ENCODE data around the gene STX1A.

The STX1A gene

DNA sequence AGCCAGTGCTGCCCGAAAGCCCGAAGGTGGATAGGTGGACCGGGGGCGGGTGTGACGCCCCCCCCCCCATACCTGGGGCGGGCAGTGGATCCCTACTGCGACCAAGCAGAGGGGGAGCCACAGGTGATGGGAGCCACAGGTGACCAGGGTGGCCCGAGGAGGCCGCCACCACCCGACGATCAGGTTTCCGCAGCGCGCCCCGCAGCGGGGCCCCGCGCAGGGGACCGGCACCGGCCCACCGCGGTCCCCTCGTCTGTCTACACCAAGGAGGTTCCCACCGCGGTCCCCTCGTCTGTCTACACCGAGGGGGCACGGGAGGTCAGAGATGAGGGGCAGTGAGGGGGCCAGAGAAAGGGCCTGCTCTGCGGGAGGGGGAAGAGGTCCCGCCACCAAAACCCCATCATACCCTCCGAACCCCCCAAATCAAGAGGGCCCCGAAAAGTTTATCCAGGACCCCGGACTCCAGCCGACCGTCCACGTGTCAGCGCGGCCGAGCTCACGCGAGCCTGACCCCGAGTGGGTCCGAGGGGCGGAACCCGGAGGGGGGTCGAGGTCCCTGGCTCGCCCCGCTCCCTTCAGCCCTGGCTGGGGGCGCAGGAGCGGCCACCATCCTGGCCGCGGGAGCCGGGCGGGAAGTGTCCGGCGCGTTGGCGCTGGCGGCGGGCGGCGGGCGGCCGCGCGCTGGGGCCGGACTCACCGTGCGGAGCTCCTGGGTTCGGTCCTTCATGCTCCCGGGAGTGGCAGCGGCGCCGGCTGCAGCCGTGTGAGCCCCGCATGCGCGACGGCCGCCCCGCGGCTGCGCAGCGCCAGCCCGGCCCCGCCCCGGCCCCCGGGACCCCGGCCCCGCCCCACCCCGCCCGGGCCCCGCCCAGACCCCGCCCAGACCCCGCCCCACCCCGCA lies at the start of gene STX1A:
Gene STX1A (minus strand): TSS at position 765 of the 901 bp plus-strand sequence. CDS start 38 bp downstream, at position 727.
- TF ChIP-seq, protein P1, sequence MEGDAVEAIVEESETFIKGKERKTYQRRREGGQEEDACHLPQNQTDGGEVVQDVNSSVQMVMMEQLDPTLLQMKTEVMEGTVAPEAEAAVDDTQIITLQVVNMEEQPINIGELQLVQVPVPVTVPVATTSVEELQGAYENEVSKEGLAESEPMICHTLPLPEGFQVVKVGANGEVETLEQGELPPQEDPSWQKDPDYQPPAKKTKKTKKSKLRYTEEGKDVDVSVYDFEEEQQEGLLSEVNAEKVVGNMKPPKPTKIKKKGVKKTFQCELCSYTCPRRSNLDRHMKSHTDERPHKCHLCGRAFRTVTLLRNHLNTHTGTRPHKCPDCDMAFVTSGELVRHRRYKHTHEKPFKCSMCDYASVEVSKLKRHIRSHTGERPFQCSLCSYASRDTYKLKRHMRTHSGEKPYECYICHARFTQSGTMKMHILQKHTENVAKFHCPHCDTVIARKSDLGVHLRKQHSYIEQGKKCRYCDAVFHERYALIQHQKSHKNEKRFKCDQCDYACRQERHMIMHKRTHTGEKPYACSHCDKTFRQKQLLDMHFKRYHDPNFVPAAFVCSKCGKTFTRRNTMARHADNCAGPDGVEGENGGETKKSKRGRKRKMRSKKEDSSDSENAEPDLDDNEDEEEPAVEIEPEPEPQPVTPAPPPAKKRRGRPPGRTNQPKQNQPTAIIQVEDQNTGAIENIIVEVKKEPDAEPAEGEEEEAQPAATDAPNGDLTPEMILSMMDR (conservative IDR thresholded peaks at IDR 0.05; ENCODE audit: control insufficient read depth, insufficient read depth, low read depth, low read length): no peak
- H3K4me3 ChIP-seq (ENCODE audit: control insufficient read depth, low read depth, low read length): peak within 1 kb of the TSS; percentile 78
- peak; percentile 51 for DNase-seq (ENCODE audit: low read depth)

GRCh38 chr7:73768641-73769480 lies 49.4 kb upstream of the STX1A start:
- DNase-seq (ENCODE audit: low read depth): no peak
- no peak overlapping the region for H3K4me3 ChIP-seq (ENCODE audit: control insufficient read depth, low read depth, low read length)

GRCh38 chr7:73766556-73767229 lies 47.2 kb upstream of the STX1A start:
- TF ChIP-seq, protein P1 (conservative IDR thresholded peaks at IDR 0.05; ENCODE audit: control insufficient read depth, insufficient read depth, low read depth, low read length): no peak
- no peak overlapping the region for H3K4me3 ChIP-seq (ENCODE audit: control insufficient read depth, low read depth, low read length)
- no peak for DNase-seq (ENCODE audit: low read depth)

More at GRCh38 chr7:73768641-73769480, 49.4 kb upstream of the STX1A start:
- TF ChIP-seq, protein P1 (conservative IDR thresholded peaks at IDR 0.05; ENCODE audit: control insufficient read depth, insufficient read depth, low read depth, low read length): no peak

DNA sequence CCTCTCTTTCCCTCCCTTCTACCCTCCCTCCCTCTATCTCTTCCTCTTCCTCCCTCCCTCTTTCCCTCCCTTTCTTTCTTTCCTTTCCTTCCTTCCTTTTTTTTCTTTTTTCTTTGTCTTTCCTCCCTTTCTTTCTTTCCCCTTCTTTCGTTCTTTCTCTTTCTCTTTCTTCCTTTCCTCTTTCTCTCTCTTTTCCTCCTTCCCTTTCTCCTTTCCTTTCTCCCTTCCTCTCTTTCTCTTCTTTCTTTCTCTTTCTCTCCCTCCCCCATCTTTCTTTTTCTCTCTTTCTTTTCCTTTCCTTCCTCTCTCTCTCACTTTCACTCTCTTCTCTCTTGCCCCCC lies 43.2 kb upstream of the STX1A start:
- no peak for DNase-seq (ENCODE audit: low read depth)
- TF ChIP-seq, protein P1 (conservative IDR thresholded peaks at IDR 0.05; ENCODE audit: control insufficient read depth, insufficient read depth, low read depth, low read length): no peak
- no peak overlapping the region for H3K4me3 ChIP-seq (ENCODE audit: control insufficient read depth, low read depth, low read length)

DNA sequence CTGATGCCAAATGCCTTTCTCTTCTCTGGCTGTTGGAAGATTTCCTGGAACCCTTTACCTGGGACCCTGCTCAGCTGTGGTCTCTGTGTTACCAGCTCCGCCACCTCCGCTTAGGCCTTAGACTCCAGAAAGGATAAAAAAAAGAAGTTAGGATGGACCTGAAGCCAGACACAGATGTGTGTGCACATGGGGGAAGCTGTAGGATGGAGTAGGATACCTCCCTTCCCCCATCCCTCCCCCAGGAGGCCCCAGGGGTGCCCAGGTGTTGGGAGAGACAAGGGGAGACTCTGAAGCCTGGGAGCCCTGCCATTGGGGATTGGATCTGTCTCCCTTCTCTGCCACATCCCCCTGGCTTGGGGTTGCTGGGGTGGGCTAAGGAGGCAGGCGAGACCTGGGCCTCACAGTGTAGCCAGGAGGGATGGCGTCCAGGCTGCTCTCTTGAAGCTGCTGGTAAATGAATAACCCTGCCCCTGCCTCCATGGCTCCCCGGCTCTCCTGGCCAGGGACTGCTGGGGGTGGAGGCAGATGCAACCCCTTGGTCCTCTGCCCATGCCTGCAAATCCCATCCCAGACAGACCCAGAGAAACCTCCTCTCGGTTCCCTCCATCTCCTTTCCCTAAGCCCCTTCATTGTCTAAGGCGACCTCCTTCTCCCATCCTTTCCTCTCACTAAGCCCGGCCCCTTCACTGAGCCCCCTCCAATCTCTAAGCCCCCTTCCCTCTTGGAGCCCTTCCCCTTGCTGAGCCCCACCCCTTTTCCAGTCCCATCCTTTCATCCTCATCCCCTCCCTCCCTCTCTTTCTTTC lies 42.6 kb upstream of the STX1A start:
- TF ChIP-seq, protein P1 (conservative IDR thresholded peaks at IDR 0.05; ENCODE audit: control insufficient read depth, insufficient read depth, low read depth, low read length): no peak
- no peak for DNase-seq (ENCODE audit: low read depth)

More for the DNA sequence above, 42.6 kb upstream of the STX1A start:
- H3K4me3 ChIP-seq (ENCODE audit: control insufficient read depth, low read depth, low read length): no peak overlapping the region

All from fibroblast of mammary gland (primary cell).